Endothelial cell of umbilical vein (primary cell): ENCODE measurements around the gene SLC50A1. TPM values are rescaled to one million over a fixed set of nuclear protein-coding genes. Genes with fewer than 3 reads are reported as not detected.

Source experiments
- BruUV-seq: library from RNA; stranded (reverse); fragments of 400-500 nt; replicated peaks from 2 replicates; lab custom pipeline; 2021; lab: Mats Ljungman, UMichigan
- CTCF ChIA-PET: fragments of 300-600, 350-600 bp; sonication (Branson Sonifier 250); formaldehyde crosslinking; loops from one replicate; lab custom pipeline; 2021; ENCODE audit warnings: antibody characterized with exemption, inconsistent platforms; lab: Charles Lee
- POLR2A ChIA-PET: fragments of 300-600, 350-600 bp; sonication (Branson Sonifier 250); formaldehyde crosslinking; loops from one replicate; lab custom pipeline; 2021; ENCODE audit warnings: antibody characterized with exemption, inconsistent platforms; lab: Charles Lee
- DNase-seq: peaks from one replicate; pipeline ENCODE4 v3.0.0-alpha.2; 2011; ENCODE audit warnings: low read depth, low spot score
- FAIRE-seq: peaks from 2 replicates; lab custom pipeline; 2011; peaks lifted over from hg19 to GRCh38; lab: Jason Lieb, UNC
- H2AFZ ChIP-seq: 2 replicates; pipeline ENCODE4 v1.6.0; 2012; ENCODE audit warnings: low read depth, low read length, control low read depth, inconsistent platforms
- H3K27ac ChIP-seq: 2 replicates; pipeline ENCODE4 v1.5.1; 2011; ENCODE audit warnings: low read depth, mild to moderate bottlenecking, control low read depth, low read length, moderate library complexity; ENCODE audit not compliant: insufficient read depth
- H3K27me3 ChIP-seq, 2 experiments: 2 replicates each; pipeline versions ENCODE4 v1.6.0 to v1.6.1; 2011; ENCODE audit warnings: low read length in 2 of 2, mixed read lengths in 1 of 2; ENCODE audit not compliant: control insufficient read depth in 2 of 2, insufficient read depth in 2 of 2
- H3K36me3 ChIP-seq, 2 experiments: 2 replicates in 1 of 2; 3 replicates in 1 of 2; pipeline ENCODE4 v1.5.1; 2011; ENCODE audit warnings: low read length in 2 of 2, mild to moderate bottlenecking in 1 of 2, moderate library complexity in 1 of 2; ENCODE audit not compliant: control insufficient read depth in 2 of 2, insufficient read depth in 2 of 2; ENCODE audit errors: extremely low read depth in 1 of 2
- H3K4me1 ChIP-seq: 3 replicates; pipeline ENCODE4 v1.5.1; 2011; ENCODE audit warnings: mild to moderate bottlenecking, low read length; ENCODE audit not compliant: control insufficient read depth, insufficient read depth; ENCODE audit errors: extremely low read depth
- H3K4me2 ChIP-seq: 2 replicates; pipeline ENCODE4 v1.6.1; 2011; ENCODE audit warnings: low read length, control low read depth, mixed read lengths; ENCODE audit not compliant: insufficient read depth
- H3K4me3 ChIP-seq, 3 experiments: fragments of 200-600 bp in 1 of 3; sonication (generic), shearing (Covaris generic) in 1 of 3; replicated peaks in 1 of 3; 2 replicates each; pipeline ENCODE4 v1.5.1; 2011 to 2016; ENCODE audit warnings: control low read depth in 3 of 3, low read length in 3 of 3, mild to moderate bottlenecking in 2 of 3, inconsistent platforms in 1 of 3, low read depth in 1 of 3, moderate library complexity in 1 of 3; ENCODE audit not compliant: insufficient read depth in 1 of 3
- H3K79me2 ChIP-seq: 2 replicates; pipeline ENCODE4 v1.6.0; 2012; ENCODE audit warnings: low read length, inconsistent platforms; ENCODE audit not compliant: control insufficient read depth, insufficient read depth
- H3K9ac ChIP-seq: replicated peaks from 2 replicates; pipeline ENCODE3; 2011; ENCODE audit warnings: low read length, control low read depth; ENCODE audit not compliant: insufficient read depth; ENCODE audit errors: extremely low read depth
- H3K9me1 ChIP-seq: replicated peaks from 3 replicates; pipeline ENCODE4 v1.6.0; 2011; ENCODE audit warnings: mild to moderate bottlenecking, low read length; ENCODE audit not compliant: control insufficient read depth, insufficient read depth; ENCODE audit errors: extremely low read depth
- H3K9me3 ChIP-seq: replicated peaks from 2 replicates; pipeline ENCODE4 v1.5.1; 2012; ENCODE audit warnings: low read length, inconsistent platforms; ENCODE audit not compliant: control insufficient read depth, insufficient read depth
- H4K20me1 ChIP-seq: replicated peaks from 2 replicates; pipeline ENCODE3; 2011; ENCODE audit warnings: mild to moderate bottlenecking, low read length; ENCODE audit not compliant: control insufficient read depth, insufficient read depth; ENCODE audit errors: extremely low read depth
- CTCF ChIP-seq, 2 donors: IDR thresholded peaks; 1 replicate in 1 of 2; 2 replicates in 1 of 2; pipeline ENCODE4 v1.5.1; 2011; ENCODE audit warnings: low read length in 2 of 2, mild to moderate bottlenecking in 2 of 2, moderate library complexity in 2 of 2, control low read depth in 1 of 2, inconsistent platforms in 1 of 2, low read depth in 1 of 2; ENCODE audit not compliant: insufficient read depth in 1 of 2; ENCODE audit errors: extremely low read depth in 1 of 2
- EZH2 ChIP-seq: IDR thresholded peaks from 2 replicates; pipeline ENCODE4 v1.6.1; 2012; ENCODE audit warnings: borderline replicate concordance, low read depth, mild to moderate bottlenecking, moderate library complexity, low read length, inconsistent platforms; ENCODE audit not compliant: severe bottlenecking
- FOS ChIP-seq: IDR thresholded peaks from 2 replicates; pipeline ENCODE4 v1.6.1; 2011; ENCODE audit warnings: mild to moderate bottlenecking, low read length, moderate library complexity, borderline replicate concordance; ENCODE audit not compliant: insufficient read depth
- JUN ChIP-seq: IDR thresholded peaks from 2 replicates; pipeline ENCODE4 v1.6.1; 2011; ENCODE audit warnings: borderline replicate concordance, low read depth; ENCODE audit not compliant: insufficient read length, insufficient read depth
- MAX ChIP-seq: IDR thresholded peaks from 2 replicates; pipeline ENCODE4 v1.6.1; 2011; ENCODE audit not compliant: insufficient read depth, insufficient read length
- POLR2A ChIP-seq: IDR thresholded peaks from 2 replicates; pipeline ENCODE4 v1.6.1; 2012; ENCODE audit warnings: low read depth, mild to moderate bottlenecking, control low read depth, low read length
- POLR2AphosphoS5 ChIP-seq: IDR thresholded peaks from 2 replicates; pipeline ENCODE4 v1.6.1; 2012; ENCODE audit warnings: low read depth, mild to moderate bottlenecking, control low read depth, low read length, moderate library complexity; ENCODE audit not compliant: insufficient read depth
- dilution Hi-C: fragments of 300-500 bp; cut with MboI; formaldehyde crosslinking; loops from one replicate; pipeline ENCODE4 v1.15.0; 2019; ENCODE audit warnings: low sequenced_read_pairs; ENCODE audit not compliant: extremely low pct_ligation_motif_present
- intact Hi-C: fragments of 100-400 bp; cut with micrococcal nuclease; formaldehyde crosslinking; loops from one replicate; pipeline ENCODE4 v1.10.0; 2022
- polyA plus RNA-seq, 4 experiments: library from polyadenylated mRNA; depleted of rRNA in 3 of 4; stranded (reverse) in 3 of 4; unstranded in 1 of 4; fragments of >200 nt; gene quantifications; 2 replicates each; pipeline versions ENCODE4 v1.2.1 to v1.2.3, GENCODE V29; 2011 to 2012; ENCODE audit warnings: missing spikeins in 1 of 4
- total RNA-seq: library from RNA; stranded (reverse); gene quantifications from 2 replicates; pipeline ENCODE4 v1.2.3, GENCODE V29; 2021

Gene SLC50A1
- total and polyA plus RNA-seq, 2 donors (not counting 3 experiments of a cell fraction or from before 2014, with no cell fraction given): 29.5 to 66.1 TPM

GRCh38 chr1:155110826-155111225, 24.8 kb upstream of the SLC50A1 start:
- Histone ChIP-seq H3K36me3 (no peaks in the 10 kb centered on the region), H3K9ac (no peak overlapping the region), H3K27ac (no peak overlapping the region), H4K20me1 (no peaks in the 10 kb centered on the region), H3K4me1 (no peaks in the 10 kb centered on the region), H3K27me3 (peaks cover 0 to 9% of the 10 kb centered on the region in 2 experiments), H3K79me2 (no peaks in the 10 kb centered on the region), H3K9me1 (no peaks in the 10 kb centered on the region), H3K4me2 (no peak overlapping the region), H3K9me3 (no peaks in the 10 kb centered on the region), H2AFZ (no peak overlapping the region), H3K4me3 (no peak overlapping the region)
- CTCF ChIA-PET: interaction anchor here (0.7 to 1.7 kb wide), 3 partner anchors 15 to 57 kb away, joined by 3 to 11 read pairs (median 4); no protein-coding TSS in a partner anchor
- POLR2A ChIA-PET: no interaction called here
- FAIRE-seq (no peak), DNase-seq (no peak)
- no TSS peak for BruUV-seq
- TF ChIP-seq FOS (no peak), JUN (no peak), POLR2AphosphoS5 (no peak), POLR2A (no peak), CTCF (IDR thresholded peaks at IDR 0.05; ENCODE audit: extremely low read depth in 1 of 2, insufficient read depth in 1 of 2, low read depth in 1 of 2, low read length in 2 of 2) (no peak), MAX (no peak), EZH2 (no peak)
- intact Hi-C loops: no loop called here
- dilution Hi-C loops: no loop called here
